ENCODE measurements around the gene NFE2L3. TPM values are rescaled to one million over a fixed set of nuclear protein-coding genes. Genes with fewer than 3 reads are reported as not detected.

NFE2L3 gene
- total and polyA plus RNA-seq, 2 of the 8 experiments (the other 6 are each of a cell fraction or from before 2014, with no cell fraction given) = 64.9 to 76.5 TPM

DNA sequence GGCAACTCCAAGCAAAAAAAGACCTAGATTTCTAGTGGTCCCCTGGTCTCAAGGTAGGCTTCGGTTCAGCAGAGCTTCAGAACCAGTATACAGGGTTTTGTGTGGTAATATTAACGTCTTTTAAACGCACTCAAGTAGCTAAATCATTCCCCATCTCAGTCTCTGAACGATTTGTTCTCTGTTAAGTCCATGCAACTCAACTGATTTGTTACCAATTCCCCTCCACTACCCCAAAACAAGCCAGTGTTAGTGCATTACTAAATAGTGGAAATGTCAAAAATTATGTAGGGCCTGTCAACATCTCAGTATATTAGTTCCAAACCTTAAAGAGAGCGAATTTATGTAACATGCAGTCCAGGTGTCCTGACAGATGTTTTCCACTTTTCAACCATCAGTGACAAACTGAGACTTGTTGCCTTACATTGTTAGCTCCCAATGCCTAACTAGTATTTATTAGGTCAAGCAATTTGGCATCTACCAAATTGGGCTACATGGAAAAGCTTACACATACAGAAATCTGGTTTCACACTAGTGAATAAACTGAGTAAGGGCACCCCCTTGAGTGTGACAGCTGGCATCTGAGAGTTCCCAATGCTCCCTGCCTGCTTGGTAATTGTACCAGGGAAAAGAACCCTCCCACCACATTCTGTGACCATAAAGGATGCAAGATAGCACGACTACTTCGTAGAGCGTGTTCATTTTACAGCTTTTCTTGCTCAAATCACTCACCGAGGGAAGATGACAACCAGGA lies 36.4 kb downstream of the NFE2L3 start:
- no peak overlapping the region for H2BK5ac ChIP-seq (ENCODE audit: low read depth, low read length)
- no peak overlapping the region for H3K4me3 ChIP-seq (ENCODE audit: extremely low read depth in 1 of 4, insufficient read depth in 2 of 4, low read depth in 3 of 4, low read length in 4 of 4)
- no peak overlapping the region for H3K23ac ChIP-seq (ENCODE audit: insufficient read length)
- no peak overlapping the region for H3K56ac ChIP-seq (replicated peaks; ENCODE audit: insufficient read length, low read depth, low read length)
- no peak overlapping the region for H3K18ac ChIP-seq (ENCODE audit: extremely low read depth, low read length)
- no peaks in the 10 kb centered on the region for H3K9me3 ChIP-seq (ENCODE audit: insufficient read depth in 2 of 2, low read depth in 1 of 2, low read length in 1 of 2)
- no peak for DNase-seq (ENCODE audit: low read depth in 1 of 2, low spot score in 2 of 2)
- POLR2A ChIA-PET (ENCODE audit: partially characterized antibody) = interaction anchor here (0.6 to 17.3 kb wide), 58 partner anchors 9 to 296 kb away, joined by 3 to 578 read pairs (median 5); partner anchors contain the start of genes CBX3, HNRNPA2B1, NFE2L3 and SNX10
- H3K79me2 ChIP-seq (ENCODE audit: control insufficient read depth in 1 of 2, insufficient read depth in 2 of 2, low read length in 2 of 2) = peaks cover 0 to 17% of the 10 kb centered on the region in 2 experiments; a peak in 2 of 4 replicates
- no peak overlapping the region for H3K4me2 ChIP-seq (ENCODE audit: insufficient read depth in 1 of 2, low read depth in 2 of 2, low read length in 2 of 2)
- peak overlapping the region in 1 of 4 experiments; percentile 1; a peak in 1 of 7 replicates for H3K9ac ChIP-seq (replicated peaks in 1 of 4; ENCODE audit: extremely low read depth in 1 of 4, low read depth in 3 of 4, low read length in 3 of 4)
- no peaks in the 10 kb centered on the region for H3K4me1 ChIP-seq (replicated peaks in 1 of 4; ENCODE audit: control insufficient read depth in 3 of 4, insufficient read depth in 4 of 4, low read length in 3 of 4)
- no peak overlapping the region for H2BK15ac ChIP-seq (ENCODE audit: low read length)
- no peak overlapping the region for H3K14ac ChIP-seq (ENCODE audit: insufficient read length)
- no peak overlapping the region for H3K4ac ChIP-seq (replicated peaks; ENCODE audit: insufficient read length, low read depth, low read length)
- H3K36me3 ChIP-seq (ENCODE audit: control insufficient read depth in 2 of 4, insufficient read depth in 4 of 4, low read length in 3 of 4) = peaks cover 33 to 59% (median 49%) of the 10 kb centered on the region in 4 experiments
- H4K20me1 ChIP-seq (replicated peaks in 1 of 2; ENCODE audit: control insufficient read depth in 1 of 2, insufficient read depth in 2 of 2, low read length in 2 of 2) = peaks cover 16 to 19% of the 10 kb centered on the region in 2 experiments
- no peak overlapping the region for H2AFZ ChIP-seq (ENCODE audit: low read length)
- no peak for FAIRE-seq
- WGBS, 2 experiments (ENCODE audit: extremely low coverage in 1 of 2, insufficient coverage in 1 of 2, insufficient read length in 1 of 2, insufficient replicate concordance in 2 of 2, low coverage in 1 of 2, low lambda C conversion rate in 2 of 2, missing lambda C conversion rate in 1 of 2) = 82% methylated on average over 9 of the region's 9 CpGs; no CpG with 5 or more reads in 1 of the 2 experiments
- no peak overlapping the region for H2BK12ac ChIP-seq (ENCODE audit: low read depth, low read length)
- H2BK20ac ChIP-seq (ENCODE audit: low read length) = no peak overlapping the region
- no peak overlapping the region for H2AK5ac ChIP-seq (ENCODE audit: low read depth, low read length)
- peak overlapping the region; percentile 13 for H3K27ac ChIP-seq (ENCODE audit: low read depth, low read length)
- H4K8ac ChIP-seq (ENCODE audit: extremely low read depth, insufficient read depth, low read length) = no peak overlapping the region
- CTCF ChIA-PET (ENCODE audit: partially characterized antibody) = interaction anchor here (0.8 to 5.6 kb wide), 12 partner anchors 9 to 296 kb away, joined by 3 to 30 read pairs (median 4); partner anchors contain the start of genes HNRNPA2B1 and NFE2L3
- no peaks in the 10 kb centered on the region for H3K23me2 ChIP-seq (ENCODE audit: low read depth, low read length)
- no peaks in the 10 kb centered on the region for H3K27me3 ChIP-seq (replicated peaks in 1 of 4; ENCODE audit: control insufficient read depth in 3 of 4, extremely low read depth in 1 of 4, insufficient read depth in 3 of 4, low read length in 3 of 4)
- H2BK120ac ChIP-seq (replicated peaks; ENCODE audit: low read depth, low read length) = no peak overlapping the region
- no peak overlapping the region for H4K91ac ChIP-seq (replicated peaks; ENCODE audit: insufficient read length, low read length)
- H3K79me1 ChIP-seq (ENCODE audit: low read depth, low read length) = no peaks in the 10 kb centered on the region
- H4K5ac ChIP-seq (ENCODE audit: insufficient read length, low read depth, low read length) = no peak overlapping the region
- TF ChIP-seq SIRT6 (IDR thresholded peaks at IDR 0.05; ENCODE audit: low read length) = peak; percentile 25
- TF ChIP-seq, protein P1, sequence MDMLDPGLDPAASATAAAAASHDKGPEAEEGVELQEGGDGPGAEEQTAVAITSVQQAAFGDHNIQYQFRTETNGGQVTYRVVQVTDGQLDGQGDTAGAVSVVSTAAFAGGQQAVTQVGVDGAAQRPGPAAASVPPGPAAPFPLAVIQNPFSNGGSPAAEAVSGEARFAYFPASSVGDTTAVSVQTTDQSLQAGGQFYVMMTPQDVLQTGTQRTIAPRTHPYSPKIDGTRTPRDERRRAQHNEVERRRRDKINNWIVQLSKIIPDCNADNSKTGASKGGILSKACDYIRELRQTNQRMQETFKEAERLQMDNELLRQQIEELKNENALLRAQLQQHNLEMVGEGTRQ (IDR thresholded peaks at IDR 0.05; ENCODE audit: low read length) = 0 out of 2 replicates have a peak, but pooled peaks have one; percentile 7
- TF ChIP-seq SP2 (IDR thresholded peaks at IDR 0.05; ENCODE audit: low read length) = no peak
- TF ChIP-seq TAF1 (IDR thresholded peaks at IDR 0.05; ENCODE audit: low read depth, low read length) = no peak
- TF ChIP-seq SP4 (IDR thresholded peaks at IDR 0.05; ENCODE audit: low read length) = no peak
- peak; percentile 35 for TF ChIP-seq NRF1 (IDR thresholded peaks at IDR 0.05; ENCODE audit: low read depth, low read length)
- no peak for TF ChIP-seq CHD1 (IDR thresholded peaks at IDR 0.05; ENCODE audit: low read depth, low read length)
- TF ChIP-seq ZNF274 (IDR thresholded peaks at IDR 0.05; ENCODE audit: borderline replicate concordance, extremely low read depth, low read length) = no peak
- 0 out of 4 replicates have a peak, but pooled peaks of 1 of the 2 experiments have one; percentile 17 for TF ChIP-seq SIN3A (conservative IDR thresholded peaks at IDR 0.05 in 1 of 2, IDR thresholded peaks at IDR 0.05 in 1 of 2; ENCODE audit: low read depth in 1 of 2, low read length in 2 of 2)
- TF ChIP-seq NANOG (IDR thresholded peaks at IDR 0.05; ENCODE audit: insufficient read depth, low read depth, low read length, poor library complexity, severe bottlenecking) = no peak
- no peak for TF ChIP-seq GTF2F1 (IDR thresholded peaks at IDR 0.05; ENCODE audit: borderline replicate concordance, low read depth, low read length)
